HG03575 (cell line): ENCODE results near the gene FOXJ2.

Experiments
- ATAC-seq: cut with Tn5 transposase; IDR thresholded peaks from one replicate; pipeline ENCODE4 v1.9.1; 2021; ENCODE audit not compliant: unreplicated experiment, insufficient number of reproducible peaks, low FRiP score; ENCODE audit errors: extremely low read depth

FOXJ2 gene

GRCh38 chr12:8089716-8090115 is 57.2 kb downstream of the FOXJ2 start:
- ATAC-seq, result no peak

- ATAC-seq, result no peak
Observed at GRCh38 chr12:8093291-8093690, 60.8 kb downstream of the FOXJ2 start.

- no peak for ATAC-seq
Observed at GRCh38 chr12:8096281-8096915, 63.9 kb downstream of the FOXJ2 start.

- no peak for ATAC-seq
Observed at GRCh38 chr12:8099235-8099634, 66.7 kb downstream of the FOXJ2 start.
